Panc1 (cell line): ENCODE results near the gene SLC22A3. TPM values are rescaled to one million over a fixed set of nuclear protein-coding genes. Genes with fewer than 3 reads are reported as not detected.

Experiments used
- ATAC-seq: fragments of 200-7000 bp; cut with Tn5 transposase; 2 replicates; pipeline ENCODE4 v1.9.1; 2020; ENCODE audit warnings: mild to moderate bottlenecking, moderate library complexity
- BruUV-seq: library from RNA; stranded (reverse); fragments of 400-500 nt; replicated peaks from 2 replicates; lab custom pipeline; 2021; lab: Mats Ljungman, UMichigan
- CTCF ChIA-PET: fragments of 300-600 bp; sonication (Branson Sonifier 250); formaldehyde crosslinking; loops from one replicate; lab custom pipeline; 2022; ENCODE audit warnings: antibody characterized with exemption; lab: Charles Lee
- POLR2A ChIA-PET: fragments of 300-600 bp; sonication (Branson Sonifier 250); formaldehyde crosslinking; loops from one replicate; lab custom pipeline; 2022; ENCODE audit warnings: antibody characterized with exemption; lab: Charles Lee
- DNase-seq: peaks from one replicate; pipeline ENCODE4 v3.0.0-alpha.2; 2010; ENCODE audit warnings: low read depth, low spot score
- H3K27ac ChIP-seq: 2 replicates; pipeline ENCODE4 v1.5.1; 2011; ENCODE audit warnings: mild to moderate bottlenecking, low read length, inconsistent platforms
- H3K27me3 ChIP-seq: fragments of 200-500 bp; sonication (Bioruptor generic); 2 replicates; pipeline ENCODE4 v1.6.0; 2014; ENCODE audit warnings: low read length, inconsistent platforms; ENCODE audit not compliant: control insufficient read depth, insufficient read depth
- H3K36me3 ChIP-seq: fragments of 200-500 bp; sonication (Bioruptor generic); 2 replicates; pipeline ENCODE4 v1.5.1; 2014; ENCODE audit warnings: inconsistent platforms, mild to moderate bottlenecking, low read length, moderate library complexity; ENCODE audit not compliant: control insufficient read depth, insufficient read depth
- H3K4me1 ChIP-seq: 2 replicates; pipeline ENCODE4 v1.5.1; 2011; ENCODE audit warnings: inconsistent platforms, mild to moderate bottlenecking, low read length, moderate library complexity; ENCODE audit not compliant: control insufficient read depth, insufficient read depth
- H3K4me3 ChIP-seq, 2 experiments: 2 replicates each; pipeline ENCODE4 v1.5.1; 2011 to 2012; ENCODE audit warnings: low read depth in 2 of 2, low read length in 2 of 2, mild to moderate bottlenecking in 2 of 2, inconsistent platforms in 1 of 2, moderate library complexity in 1 of 2
- H3K9me3 ChIP-seq: fragments of 200-500 bp; sonication (Bioruptor generic); 2 replicates; pipeline ENCODE4 v1.5.1; 2014; ENCODE audit warnings: low read depth, mild to moderate bottlenecking, inconsistent platforms, low read length, moderate library complexity; ENCODE audit not compliant: control insufficient read depth, insufficient read depth
- CTCF ChIP-seq: fragments of 450-650 bp; IDR thresholded peaks from 2 replicates; pipeline ENCODE4 v1.5.1; 2017; ENCODE audit warnings: mild to moderate bottlenecking
- POLR2AphosphoS5 ChIP-seq: IDR thresholded peaks from 2 replicates; pipeline ENCODE4 v1.6.1; 2012; ENCODE audit warnings: mild to moderate bottlenecking, low read depth, low read length, moderate library complexity
- REST ChIP-seq, 2 experiments: IDR thresholded peaks; 2 replicates each; pipeline ENCODE4 v1.6.1; 2011 to 2012; ENCODE audit warnings: low read depth in 2 of 2, control low read depth in 1 of 2, low read length in 1 of 2, mild to moderate bottlenecking in 1 of 2, moderate library complexity in 1 of 2; ENCODE audit not compliant: insufficient read depth in 1 of 2
- SIN3A ChIP-seq: IDR thresholded peaks from 2 replicates; pipeline ENCODE4 v1.6.1; 2012; ENCODE audit warnings: low read depth, mild to moderate bottlenecking, low read length, moderate library complexity, borderline replicate concordance; ENCODE audit not compliant: insufficient read depth
- TCF7L2 ChIP-seq: IDR thresholded peaks from 2 replicates; pipeline ENCODE4 v1.6.1; 2011; ENCODE audit warnings: mild to moderate bottlenecking, low read depth, low read length, inconsistent platforms
- in situ Hi-C: cut with HindIII; loops from 2 replicates; pipeline ENCODE4 v1.10.0; 2016; ENCODE audit warnings: low sequenced_read_pairs, low pct_unique_long_range_greater_than_20kb
- intact Hi-C: fragments of 100-400 bp; cut with micrococcal nuclease; formaldehyde crosslinking; loops from one replicate; pipeline ENCODE4 v1.10.0; 2022; ENCODE audit not compliant: unreplicated experiment
- total RNA-seq: library from RNA; stranded (reverse); gene quantifications from one replicate; pipeline ENCODE4 v1.2.1, GENCODE V29; 2021; ENCODE audit not compliant: unreplicated experiment

SLC22A3 gene
- total RNA-seq, 1 experiment from 2014 or later: not detected

- no peak overlapping the region for H3K4me3 ChIP-seq
- BruUV-seq: no TSS peak
- in situ Hi-C loops: no loop called here
- H3K27ac ChIP-seq: no peak overlapping the region
- no peak for ATAC-seq
- TF ChIP-seq REST (IDR thresholded peaks at IDR 0.05; ENCODE audit: insufficient read depth in 1 of 2, low read depth in 2 of 2, low read length in 1 of 2) (no peak), POLR2AphosphoS5 (no peak), SIN3A (no peak), TCF7L2 (no peak), CTCF (no peak)
- CTCF ChIA-PET: no interaction called here
- H3K27me3 ChIP-seq: no peaks in the 10 kb centered on the region
- POLR2A ChIA-PET: no interaction called here
- no peaks in the 10 kb centered on the region for H3K36me3 ChIP-seq
- H3K4me1 ChIP-seq: no peaks in the 10 kb centered on the region
- intact Hi-C loops: no loop called here
- no peak for DNase-seq
- no peaks in the 10 kb centered on the region for H3K9me3 ChIP-seq
Observed at GRCh38 chr6:160305926-160306713, 42.1 kb upstream of the SLC22A3 start.

DNA sequence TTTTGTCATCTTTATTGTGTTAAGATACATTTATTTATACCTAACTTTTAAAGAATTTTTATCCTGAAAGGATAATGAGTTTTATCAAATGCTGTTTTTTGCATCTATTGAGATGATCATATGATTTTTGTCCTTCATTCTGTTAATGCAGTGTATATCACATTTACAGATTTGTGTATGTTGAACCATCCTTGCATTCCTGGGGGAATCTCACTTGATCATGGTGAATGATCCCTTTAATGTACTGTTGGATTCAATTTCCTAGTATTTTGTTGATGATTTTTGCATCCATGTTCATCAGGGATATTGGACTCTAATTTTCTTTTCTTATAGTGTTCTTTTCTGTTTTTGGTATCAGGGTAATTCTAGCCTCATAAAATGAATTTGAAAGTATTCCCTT, 38.5 kb upstream of the SLC22A3 start:
- no peaks in the 10 kb centered on the region for H3K4me1 ChIP-seq

More for the DNA sequence above, 38.5 kb upstream of the SLC22A3 start:
- CTCF ChIA-PET: no interaction called here
- ATAC-seq: no peak
- Histone ChIP-seq H3K27ac (no peak overlapping the region), H3K27me3 (no peaks in the 10 kb centered on the region), H3K36me3 (no peaks in the 10 kb centered on the region), H3K9me3 (peaks cover 6% of the 10 kb centered on the region; the same call in 1 of the 2 replicates), H3K4me3 (no peak overlapping the region)
- no peak for DNase-seq
- in situ Hi-C loops: no loop called here
- TF ChIP-seq REST (IDR thresholded peaks at IDR 0.05; ENCODE audit: insufficient read depth in 1 of 2, low read depth in 2 of 2, low read length in 1 of 2): no peak
- no peak for TF ChIP-seq SIN3A
- TF ChIP-seq POLR2AphosphoS5: no peak
- no peak for TF ChIP-seq CTCF
- no peak for TF ChIP-seq TCF7L2
- POLR2A ChIA-PET: no interaction called here
- intact Hi-C loops: no loop called here
- BruUV-seq: no TSS peak
